ENCODE measurements around the gene IFNL3.
"Not testable (repeated sequence)": the region's sequence is repeated elsewhere in the genome, so short reads cannot be mapped to it uniquely, and the experiment has no call there.

The IFNL3 gene

DNA sequence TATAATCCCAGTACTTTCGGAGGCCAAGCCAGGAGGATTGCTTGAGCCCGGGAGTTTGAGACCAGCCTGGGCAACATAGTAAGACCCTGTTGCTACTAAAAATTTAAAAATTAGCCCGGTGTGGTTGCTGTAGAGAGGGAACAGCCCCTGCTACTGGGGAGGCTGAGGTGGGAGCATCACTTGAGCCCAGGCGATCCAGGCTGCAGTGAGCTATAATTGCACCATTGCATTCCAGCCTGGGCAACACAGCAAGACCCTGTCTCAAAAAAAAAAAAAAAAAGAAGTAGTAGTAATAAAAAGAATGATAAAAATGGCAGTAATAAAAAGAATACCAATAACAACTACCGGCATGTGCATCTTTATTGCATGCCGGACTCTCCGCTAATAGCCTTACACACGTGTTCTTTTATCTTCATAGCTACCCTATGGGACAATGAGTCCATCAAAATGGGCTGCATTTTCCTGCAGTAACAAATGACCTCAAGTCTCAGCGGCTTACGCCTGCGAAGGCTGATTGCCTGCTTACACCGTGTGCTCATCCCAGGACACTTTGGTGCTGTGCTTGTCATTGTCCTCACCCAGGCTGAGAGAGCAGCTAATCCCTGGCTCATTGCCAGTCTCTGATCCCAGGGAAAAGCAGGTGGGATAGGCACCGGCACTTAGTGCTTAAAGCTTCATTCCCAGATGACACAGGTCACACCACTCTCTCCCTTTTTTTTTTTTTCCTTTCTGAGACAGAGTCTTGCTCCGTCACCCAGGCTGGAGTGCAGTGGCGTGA, 26.4 kb downstream of the IFNL3 start:
- DNase-seq (ENCODE audit: low spot score), result no peak

- no peak for DNase-seq (ENCODE audit: low spot score)
Observed at GRCh38 chr19:39217094-39217493, 27.7 kb downstream of the IFNL3 start.

GRCh38 chr19:39215323-39215722, 29.5 kb downstream of the IFNL3 start:
- DNase-seq (ENCODE audit: low spot score), result not testable (repeated sequence)

DNA sequence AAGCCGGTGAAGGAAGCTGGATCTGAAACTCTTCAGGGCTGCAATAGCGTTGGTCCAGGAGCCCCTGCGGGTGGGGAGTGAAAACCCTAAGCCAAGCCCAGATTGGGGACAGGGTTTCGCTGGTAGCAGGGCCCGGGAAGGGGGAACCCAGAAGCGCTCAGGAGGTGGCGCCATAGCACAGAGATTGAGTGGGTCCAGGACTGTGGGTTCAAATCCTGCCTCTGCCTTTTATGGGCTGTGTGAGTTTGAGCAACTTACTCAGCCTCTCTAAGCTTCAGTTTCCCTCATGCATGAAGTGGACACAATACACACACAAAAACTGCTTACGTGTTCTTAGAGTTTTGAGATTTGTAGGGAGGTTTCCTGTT, 32.4 kb downstream of the IFNL3 start:
- no peak for DNase-seq (ENCODE audit: low spot score)

GRCh38 chr19:39211731-39212374, 33.0 kb downstream of the IFNL3 start:
- DNase-seq (ENCODE audit: low spot score), result no peak

- no peak for DNase-seq (ENCODE audit: low spot score)
Observed at GRCh38 chr19:39209196-39209595, 35.6 kb downstream of the IFNL3 start.

DNA sequence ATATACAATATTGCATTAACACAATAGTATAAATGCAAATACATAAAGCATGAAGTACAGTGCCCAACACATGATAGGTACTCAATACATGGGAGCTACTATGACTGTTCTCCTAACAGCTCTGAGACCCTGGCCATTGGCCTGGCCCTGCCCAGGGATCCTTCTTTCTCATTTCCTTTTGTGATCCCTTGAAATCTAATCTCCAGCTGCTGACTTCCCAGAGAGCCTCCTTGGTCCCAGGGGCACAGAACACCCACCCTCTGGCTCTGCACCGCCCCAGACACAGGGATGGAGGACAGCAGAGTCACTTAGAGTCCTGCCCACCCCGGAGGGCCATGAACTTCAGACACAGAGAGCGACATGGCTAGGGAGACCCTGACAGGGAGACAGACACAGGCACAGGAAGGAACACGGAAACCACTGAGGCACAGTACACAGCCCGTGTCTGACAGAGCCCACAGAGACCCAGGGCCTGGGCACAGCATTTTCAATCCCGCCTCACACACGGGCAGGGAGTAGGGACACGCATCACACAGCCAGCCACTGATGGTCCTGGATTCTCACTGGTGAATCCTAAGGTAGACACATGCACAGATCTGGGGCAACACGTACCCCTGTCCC, 36.5 kb downstream of the IFNL3 start:
- no peak for DNase-seq (ENCODE audit: low spot score)

GRCh38 chr19:39207293-39207836, 37.4 kb downstream of the IFNL3 start:
- DNase-seq (ENCODE audit: low spot score), result no peak

GRCh38 chr19:39206122-39206521, 38.7 kb downstream of the IFNL3 start:
- DNase-seq (ENCODE audit: low spot score), result no peak

DNA sequence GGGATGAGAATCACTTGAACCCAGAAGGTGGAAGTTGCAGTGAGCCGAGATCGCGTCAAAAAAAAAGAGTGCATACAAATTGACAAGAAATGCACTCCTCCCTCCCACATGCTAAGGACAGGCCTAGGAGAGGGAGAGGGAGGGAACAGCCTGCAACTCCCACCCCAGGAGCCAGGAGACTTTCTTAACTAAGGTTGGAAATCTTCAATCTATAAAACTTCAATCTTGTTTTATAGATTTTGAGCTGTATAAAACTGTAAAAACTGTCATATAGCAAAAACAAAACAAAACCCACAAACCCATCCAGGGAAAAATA, 39.4 kb downstream of the IFNL3 start:
- DNase-seq (ENCODE audit: low spot score), result no peak

GRCh38 chr19:39203372-39204341, 41.1 kb downstream of the IFNL3 start, which contains the start of gene SYCN:
TSS of gene SYCN (minus strand) at chr19:39204263. CDS start at chr19:39204254, 9 bp downstream.
- no peak for DNase-seq (ENCODE audit: low spot score)

DNA sequence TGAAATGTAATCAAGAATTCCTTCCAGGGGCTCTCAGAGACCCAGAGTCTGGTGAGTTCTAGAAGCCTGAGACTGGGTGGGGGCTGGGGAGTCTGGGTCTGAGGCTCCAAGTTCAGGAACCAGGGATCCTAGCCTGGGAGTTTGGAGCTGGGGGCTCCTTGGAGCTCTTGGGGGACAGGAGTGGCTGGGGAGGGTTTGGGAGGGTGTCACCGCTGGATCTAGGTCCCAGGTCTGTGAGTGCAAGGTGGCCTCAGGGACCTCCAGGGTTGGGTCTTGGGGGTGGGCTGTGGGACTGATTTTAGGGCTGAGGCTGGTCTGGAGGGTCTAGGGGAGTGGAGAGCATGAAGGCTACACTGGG, 41.8 kb downstream of the IFNL3 start:
- DNase-seq (ENCODE audit: low spot score), result no peak

DNA sequence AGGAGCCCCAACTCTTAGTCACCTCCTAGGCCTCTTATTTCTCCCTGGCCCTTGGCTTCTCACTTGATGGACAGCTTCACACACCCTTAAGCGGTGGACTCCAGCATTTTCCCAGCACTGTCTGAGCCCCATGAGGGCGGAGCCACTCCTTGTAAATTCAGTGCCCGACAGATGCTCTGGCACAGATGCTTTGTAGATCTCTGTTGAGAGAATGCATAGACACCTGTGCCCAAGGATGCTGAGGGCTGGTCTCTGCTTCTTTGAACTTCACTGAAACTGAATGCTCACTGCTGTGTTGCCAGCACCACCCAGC, 44.0 kb downstream of the IFNL3 start:
- DNase-seq (ENCODE audit: low spot score), result no peak

- no peak for DNase-seq (ENCODE audit: low spot score)
Observed at GRCh38 chr19:39200066-39200802, 44.6 kb downstream of the IFNL3 start.

- DNase-seq (ENCODE audit: low spot score), result no peak
Observed at GRCh38 chr19:39199025-39199424, 45.8 kb downstream of the IFNL3 start.

DNA sequence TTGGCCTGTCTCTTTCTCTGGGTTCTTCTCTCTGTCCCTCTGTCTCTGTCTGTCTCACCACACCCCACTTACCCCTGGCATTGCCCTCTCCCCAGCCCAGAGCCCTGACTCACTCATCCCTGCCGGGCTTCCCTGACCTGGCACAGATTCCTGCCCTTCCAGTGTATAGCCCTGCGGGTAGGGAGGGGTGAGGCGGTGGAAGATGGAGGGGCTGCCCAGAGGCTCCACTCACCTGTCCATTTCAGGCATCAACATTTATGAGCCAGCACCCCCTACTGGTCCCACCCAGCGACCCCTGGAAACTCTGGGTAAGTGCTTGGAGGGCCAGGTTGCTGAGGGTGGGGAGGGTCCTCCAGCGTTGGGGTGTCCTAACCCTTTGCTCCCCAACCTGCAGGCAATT, 47.0 kb downstream of the IFNL3 start:
- DNase-seq (ENCODE audit: low spot score), result no peak

GRCh38 chr19:39196860-39197562, 47.8 kb downstream of the IFNL3 start, which contains the start of gene NCCRP1:
TSS of gene NCCRP1 (plus strand) at chr19:39196964. CDS start at chr19:39196983, 19 bp downstream.
- DNase-seq (ENCODE audit: low spot score), result no peak

GRCh38 chr19:39196320-39196719, 48.5 kb downstream of the IFNL3 start:
- DNase-seq (ENCODE audit: low spot score), result no peak

DNA sequence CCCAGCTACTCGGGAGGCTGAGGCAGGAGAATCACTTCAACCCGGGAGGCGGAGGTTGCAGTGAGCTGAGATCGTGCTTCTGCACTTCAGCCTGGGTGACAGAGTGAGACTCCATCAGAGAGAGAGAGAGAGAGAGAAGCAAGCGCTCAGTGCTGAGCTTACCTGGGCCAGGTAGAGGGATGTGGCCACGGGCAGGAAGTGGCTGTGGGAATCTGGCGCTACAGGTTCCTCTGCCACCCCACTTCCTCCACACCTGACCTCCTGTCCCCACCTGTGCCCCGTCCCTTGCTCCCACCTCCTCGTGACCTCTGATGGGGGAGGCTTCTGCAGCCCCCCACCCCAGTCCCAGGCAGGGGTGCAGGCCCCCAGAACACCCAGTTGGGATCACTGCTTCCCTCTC, 49.1 kb downstream of the IFNL3 start:
- DNase-seq (ENCODE audit: low spot score), result no peak

DNA sequence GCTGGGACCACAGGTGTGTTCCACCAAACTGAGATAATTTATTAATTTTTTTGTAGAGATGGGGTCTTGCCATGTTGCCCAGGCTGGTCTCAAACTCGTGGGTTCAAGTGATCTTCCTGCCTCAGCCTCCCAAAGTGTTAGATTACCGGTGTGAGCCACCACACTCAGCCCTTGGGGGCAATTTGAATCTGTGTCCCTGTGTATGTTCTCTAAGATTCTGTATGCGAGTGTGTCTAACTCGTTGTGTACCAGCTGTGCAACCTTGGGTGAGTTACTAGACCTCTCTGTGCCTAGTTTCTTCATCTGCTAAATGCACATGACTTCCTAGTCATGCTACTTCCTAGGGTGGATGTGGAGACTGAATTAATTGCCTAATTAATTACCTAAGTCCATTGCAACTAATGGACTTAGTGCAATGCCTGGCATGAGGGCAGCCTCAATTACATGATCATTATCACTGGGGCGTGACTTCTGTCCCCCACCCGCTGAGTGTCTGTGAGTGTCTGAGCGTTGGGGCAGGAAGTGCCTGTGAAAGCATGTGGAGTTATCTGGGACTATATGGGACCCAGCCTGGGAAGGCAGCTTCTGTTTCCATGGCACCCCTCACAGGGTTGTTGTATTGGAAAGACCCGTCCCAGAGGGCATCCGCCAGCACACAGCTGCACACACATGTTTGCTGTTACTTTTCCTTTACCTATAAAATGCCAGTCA, 49.8 kb downstream of the IFNL3 start:
- no peak for DNase-seq (ENCODE audit: low spot score)

All from germinal center (tissue), 1 donor.